SK-N-SH treated with all-trans-retinoic acid at 6 μM for 48 hours (cell line): Measurements from ENCODE around the gene TMEM200A.

Experiments used
- ATAC-seq: fragments of 200-7000 bp; cut with Tn5 transposase; 3 replicates; pipeline ENCODE4 v1.9.1; 2020; ENCODE audit warnings: mild to moderate bottlenecking, moderate library complexity
- ARNTL ChIP-seq: fragments of 450-650 bp; formaldehyde crosslinking; IDR thresholded peaks from 2 replicates; pipeline ENCODE4 v1.5.0; 2020; ENCODE audit warnings: low read depth, mild to moderate bottlenecking, moderate library complexity, borderline replicate concordance
- CREB5 ChIP-seq: fragments of 250-450 bp; sonication (Bioruptor Pico); IDR thresholded peaks from 2 replicates; pipeline ENCODE4 v1.5.1; 2020; ENCODE audit warnings: low read depth, mild to moderate bottlenecking, moderate library complexity
- CSDC2 ChIP-seq: fragments of 250-450 bp; sonication (Bioruptor Pico); IDR thresholded peaks from 2 replicates; pipeline ENCODE4 v1.5.0; 2020; ENCODE audit warnings: mild to moderate bottlenecking, moderate library complexity
- ESRRG ChIP-seq: fragments of 250-450 bp; sonication (Bioruptor Pico); IDR thresholded peaks from 2 replicates; pipeline ENCODE4 v1.6.1; 2021; ENCODE audit warnings: mild to moderate bottlenecking
- GLIS3 ChIP-seq: fragments of 250-450 bp; sonication (Bioruptor Pico); IDR thresholded peaks from 2 replicates; pipeline ENCODE4 v1.5.0; 2020; ENCODE audit warnings: mild to moderate bottlenecking, moderate library complexity
- ISL1 ChIP-seq: fragments of 250-450 bp; sonication (Bioruptor Pico); IDR thresholded peaks from 2 replicates; pipeline ENCODE4 v2.1.2; 2022; ENCODE audit warnings: mild to moderate bottlenecking, moderate library complexity
- OSR1 ChIP-seq: fragments of 250-450 bp; sonication (Bioruptor Pico); IDR thresholded peaks from 2 replicates; pipeline ENCODE4 v1.8.0; 2022; ENCODE audit warnings: moderate library complexity, mild to moderate bottlenecking, inconsistent platforms
- PATZ1 ChIP-seq: fragments of 250-450 bp; sonication (Bioruptor Pico); IDR thresholded peaks from 2 replicates; pipeline ENCODE4 v1.8.0; 2020; ENCODE audit warnings: mild to moderate bottlenecking, moderate library complexity, borderline replicate concordance
- POU6F1 ChIP-seq: fragments of 250-450 bp; sonication (Bioruptor Pico); IDR thresholded peaks from 2 replicates; pipeline ENCODE4 v1.8.0; 2021; ENCODE audit warnings: low read depth, mild to moderate bottlenecking, moderate library complexity, borderline replicate concordance
- RARB ChIP-seq: fragments of 250-450 bp; sonication (Bioruptor Pico); IDR thresholded peaks from 2 replicates; pipeline ENCODE4 v1.8.0; 2021; ENCODE audit warnings: mild to moderate bottlenecking, moderate library complexity
- SNAI2 ChIP-seq: fragments of 250-450 bp; sonication (Bioruptor Pico); IDR thresholded peaks from 2 replicates; pipeline ENCODE4 v1.5.0; 2020; ENCODE audit warnings: mild to moderate bottlenecking, moderate library complexity
- TCF4 ChIP-seq: fragments of 250-450 bp; sonication (Bioruptor Pico); IDR thresholded peaks from 2 replicates; pipeline ENCODE4 v1.8.0; 2021; ENCODE audit warnings: mild to moderate bottlenecking, moderate library complexity, borderline replicate concordance
- TOX ChIP-seq: fragments of 250-450 bp; sonication (Bioruptor Pico); IDR thresholded peaks from 2 replicates; pipeline ENCODE4 v1.8.0; 2021; ENCODE audit warnings: mild to moderate bottlenecking, moderate library complexity, borderline replicate concordance
- TSHZ2 ChIP-seq: fragments of 250-450 bp; sonication (Bioruptor Pico); IDR thresholded peaks from 2 replicates; pipeline ENCODE4 v1.5.0; 2020; ENCODE audit warnings: mild to moderate bottlenecking, moderate library complexity
- ZC3H10 ChIP-seq: fragments of 250-450 bp; sonication (Bioruptor Pico); IDR thresholded peaks from 2 replicates; pipeline ENCODE4 v1.5.1; 2021; ENCODE audit warnings: mild to moderate bottlenecking, moderate library complexity
- ZFP3 ChIP-seq: fragments of 250-450 bp; sonication (Bioruptor Pico); IDR thresholded peaks from 2 replicates; pipeline ENCODE4 v1.5.0; 2020; ENCODE audit warnings: mild to moderate bottlenecking, moderate library complexity
- ZFP30 ChIP-seq: fragments of 450-650 bp; formaldehyde crosslinking; IDR thresholded peaks from 2 replicates; pipeline ENCODE4 v1.5.0; 2022; ENCODE audit warnings: mild to moderate bottlenecking, moderate library complexity
- ZNF565 ChIP-seq: fragments of 450-650 bp; formaldehyde crosslinking; conservative IDR thresholded peaks from 2 replicates; pipeline ENCODE4 v1.5.0; 2020; ENCODE audit warnings: low read depth, mild to moderate bottlenecking, moderate library complexity
- ZNF8 ChIP-seq: fragments of 450-650 bp; formaldehyde crosslinking; IDR thresholded peaks from 2 replicates; pipeline ENCODE4 v1.5.0; 2020; ENCODE audit warnings: mild to moderate bottlenecking, moderate library complexity

TMEM200A gene

GRCh38 chr6:130365166-130366106, at the start of gene TMEM200A:
Gene TMEM200A (plus strand): TSS chr6:130366017. CDS start chr6:130440423, 74,406 bp downstream.
- ATAC-seq: peak; percentile 85
- TF ChIP-seq CSDC2 (CRISPR knock-in tag): no peak
- TF ChIP-seq ESRRG (CRISPR knock-in tag): no peak
- TF ChIP-seq ZNF565 (CRISPR knock-in tag): no peak
- TF ChIP-seq TOX (CRISPR knock-in tag): no peak
- TF ChIP-seq CREB5 (CRISPR knock-in tag): no peak
- no peak for TF ChIP-seq PATZ1 (CRISPR knock-in tag)
- TF ChIP-seq ZFP30 (CRISPR knock-in tag): no peak
- no peak for TF ChIP-seq RARB (CRISPR knock-in tag)
- TF ChIP-seq ARNTL (CRISPR knock-in tag): no peak
- TF ChIP-seq ISL1: no peak
- no peak for TF ChIP-seq POU6F1 (CRISPR knock-in tag)
- TF ChIP-seq TCF4 (CRISPR knock-in tag): no peak
- no peak for TF ChIP-seq TSHZ2 (CRISPR knock-in tag)
- TF ChIP-seq OSR1 (CRISPR knock-in tag): no peak

- TF ChIP-seq ZNF8 (CRISPR knock-in tag) (no peak), TOX (CRISPR knock-in tag) (no peak), GLIS3 (CRISPR knock-in tag) (no peak), TSHZ2 (CRISPR knock-in tag) (no peak)
- ATAC-seq: no peak
Observed at GRCh38 chr6:130320908-130321307, 44.9 kb upstream of the TMEM200A start.

- peak; percentile 65 for ATAC-seq
- TF ChIP-seq CREB5 (CRISPR knock-in tag): no peak
- no peak for TF ChIP-seq SNAI2
- TF ChIP-seq ZFP3 (CRISPR knock-in tag): no peak
- no peak for TF ChIP-seq ARNTL (CRISPR knock-in tag)
- TF ChIP-seq TCF4 (CRISPR knock-in tag): no peak
- no peak for TF ChIP-seq TOX (CRISPR knock-in tag)
- no peak for TF ChIP-seq GLIS3 (CRISPR knock-in tag)
- TF ChIP-seq CSDC2 (CRISPR knock-in tag): no peak
- TF ChIP-seq ZNF565 (CRISPR knock-in tag): no peak
- TF ChIP-seq POU6F1 (CRISPR knock-in tag): no peak
- no peak for TF ChIP-seq ZC3H10 (CRISPR knock-in tag)
- no peak for TF ChIP-seq ESRRG (CRISPR knock-in tag)
Observed at GRCh38 chr6:130322673-130323268, 43.0 kb upstream of the TMEM200A start.
